Measurements from ENCODE around the gene DHX34. TPM values are rescaled to one million over a fixed set of nuclear protein-coding genes. Genes with fewer than 3 reads are reported as not detected.

The DHX34 gene
- total and polyA plus RNA-seq, 11 donors = 3.7 to 13.3 (median 6.7) TPM

GRCh38 chr19:47417746-47418691 lies 68.9 kb downstream of the DHX34 start:
- peak in 1 of 4 donors; percentile 14 for ATAC-seq
- H3K4me3 ChIP-seq = peak overlapping the region in 9 of 12 donors; percentile 37 to 65 (median 52)
- peaks cover 15 to 72% (median 57%) of the 10 kb centered on the region in 9 donors for H3K27me3 ChIP-seq

DNA sequence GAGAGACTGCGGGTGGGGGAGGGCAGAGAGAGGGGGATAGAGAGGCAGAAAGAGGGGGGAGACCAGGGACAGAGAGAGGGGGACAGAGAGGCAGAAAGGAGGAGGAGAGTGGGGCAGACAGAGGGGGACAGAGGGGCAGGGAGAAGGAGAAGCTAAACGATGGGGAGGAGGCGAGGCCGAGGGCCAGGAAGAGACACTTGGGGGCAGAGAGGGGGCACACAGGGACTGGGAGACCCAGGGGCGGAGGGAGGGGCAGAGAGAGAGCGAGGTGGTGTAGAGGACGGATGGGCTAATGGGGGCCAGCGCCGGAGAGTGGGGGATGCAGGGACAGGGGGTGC lies 69.5 kb downstream of the DHX34 start:
- Histone ChIP-seq H3K4me3 (peak overlapping the region in 10 of 12 donors; percentile 37 to 65 (median 52)), H3K4me1 (peaks cover 0 to 22% (median 0%) of the 10 kb centered on the region in 12 donors), H3K27me3 (peaks cover 15 to 78% (median 64%) of the 10 kb centered on the region in 9 donors), H3K36me3 (no peaks in the 10 kb centered on the region), H3K9me3 (no peaks in the 10 kb centered on the region), H3K27ac (no peak overlapping the region)
- no peak for ATAC-seq
- WGBS, 4 donors = 2 to 3% (median 2%) methylated on average over 9 of the region's 9 CpGs
- DNase-seq = no peak
- no peak for TF ChIP-seq CTCF (IDR thresholded peaks at IDR 0.05)
- no peak for TF ChIP-seq POLR2A (IDR thresholded peaks at IDR 0.05)
- intact Hi-C loops (cut with DNase I) = no loop called here

More at GRCh38 chr19:47417746-47418691, 68.9 kb downstream of the DHX34 start:
- no peak for TF ChIP-seq CTCF (IDR thresholded peaks at IDR 0.05)
- no peak for TF ChIP-seq POLR2A (IDR thresholded peaks at IDR 0.05)
- H3K4me1 ChIP-seq = peaks cover 0 to 22% (median 0%) of the 10 kb centered on the region in 12 donors
- no peaks in the 10 kb centered on the region for H3K9me3 ChIP-seq
- no peak for DNase-seq
- H3K27ac ChIP-seq = no peak overlapping the region
- no peaks in the 10 kb centered on the region for H3K36me3 ChIP-seq
- intact Hi-C loops (cut with DNase I) = no loop called here
- 3 to 6% (median 4%) methylated on average over 34 of the region's 34 CpGs for WGBS, 4 donors

DNA sequence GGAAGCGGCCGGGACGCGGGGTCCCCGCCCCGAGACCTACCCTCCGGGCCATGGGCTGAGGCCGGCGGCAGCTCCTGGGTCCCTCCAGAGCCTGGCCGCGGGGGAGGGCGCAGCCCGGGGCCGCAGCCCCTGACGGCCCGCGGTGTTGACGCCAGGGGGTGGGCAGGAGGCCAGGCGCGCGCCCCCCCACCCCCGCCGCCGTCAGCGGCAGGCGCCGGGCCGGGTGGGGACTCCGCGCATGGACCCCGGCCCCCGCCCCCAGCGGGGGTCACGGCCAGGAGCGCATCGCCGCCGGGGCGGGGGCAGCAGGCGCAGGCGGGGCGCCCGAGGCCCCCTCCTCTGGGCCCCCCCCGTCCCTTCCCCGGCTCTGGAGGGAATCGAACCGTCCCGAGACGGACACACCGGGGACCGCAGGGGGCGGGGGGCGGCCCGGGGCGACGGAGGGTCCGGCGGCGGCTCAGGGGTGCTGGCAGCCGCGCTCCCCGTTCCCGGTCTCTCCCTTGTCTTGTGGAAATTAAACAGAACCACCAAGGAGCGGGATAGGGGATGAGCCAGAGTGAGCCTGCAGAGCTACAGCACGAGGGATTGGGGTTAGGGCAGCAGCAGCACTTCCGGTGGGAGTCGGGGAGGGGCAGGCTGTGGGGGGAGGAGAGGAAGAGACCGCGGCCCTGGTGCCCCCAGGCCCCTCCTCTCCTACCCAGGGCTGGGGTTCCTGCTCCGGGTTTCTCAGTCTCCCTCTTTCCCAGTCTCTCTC lies 70.1 kb downstream of the DHX34 start, which contains the start of gene MEIS3:
Gene MEIS3, minus strand, starts transcription at position 498 of the 754 bp plus-strand sequence. Its CDS starts 446 bp downstream, at position 52.
- ATAC-seq (peak in 1 of 4 donors; percentile 8), DNase-seq (no peak)
- peak within 1 kb of the TSS in 11 of 12 donors; percentile 6 to 65 (median 51) for H3K4me3 ChIP-seq
- no peaks in the 10 kb centered on the region for H3K9me3 ChIP-seq
- no peaks in the 10 kb centered on the region for H3K36me3 ChIP-seq
- H3K27ac ChIP-seq = no peak within 1 kb of the TSS
- H3K4me1 ChIP-seq = peaks cover 0 to 22% (median 0%) of the 10 kb centered on the region in 12 donors
- TF ChIP-seq POLR2A (IDR thresholded peaks at IDR 0.05) (no peak), CTCF (IDR thresholded peaks at IDR 0.05) (no peak)
- intact Hi-C loops (cut with DNase I) = no loop called here
- peaks cover 15 to 79% (median 69%) of the 10 kb centered on the region in 9 donors for H3K27me3 ChIP-seq
- 0 to 7% (median 2%) methylated on average over 18 to 70 of the region's 70 CpGs for WGBS, 4 donors

Measured in heart left ventricle (tissue), 16 donors.